Cardiac fibroblast (primary cell): Measurements from ENCODE around the gene CD38.

ENCODE experiments used
- DNase-seq, 2 donors: peaks; one replicate each; pipeline versions ENCODE4 v3.0.0 to v3.0.0-alpha.2; 2010; ENCODE audit warnings: low read depth in 2 of 2
- H3K4me3 ChIP-seq, 2 donors: replicated peaks in 1 of 2; 1 replicate in 1 of 2; 2 replicates in 1 of 2; pipeline ENCODE4 v1.5.1; 2011; ENCODE audit warnings: low read depth in 2 of 2, low read length in 2 of 2, mild to moderate bottlenecking in 2 of 2, moderate library complexity in 1 of 2
- TF ChIP-seq, protein P1 (sequence below): IDR thresholded peaks from one replicate; pipeline ENCODE4 v1.5.1; 2011; ENCODE audit warnings: low read depth, mild to moderate bottlenecking, low read length, inconsistent platforms

CD38 gene

DNA sequence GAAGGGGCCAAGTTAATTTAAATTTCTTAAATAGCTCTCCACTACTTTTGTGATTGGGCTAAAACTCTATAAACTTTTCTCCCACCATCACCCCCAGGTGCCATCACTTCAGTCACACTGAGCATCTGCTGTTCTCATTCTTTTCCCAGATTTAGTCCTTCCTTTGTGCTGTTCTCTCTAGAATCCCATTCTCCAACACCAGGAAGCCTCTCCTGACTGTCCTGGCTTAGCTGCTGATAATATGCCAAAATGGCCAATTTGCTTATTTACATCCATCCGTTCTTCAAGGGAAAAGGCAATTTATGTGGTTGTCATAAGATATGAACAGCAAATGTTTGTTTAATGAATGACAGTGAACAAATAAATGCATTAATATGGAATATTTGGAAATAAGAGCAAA is 116.3 kb downstream of the CD38 start:
- no peak overlapping the region for H3K4me3 ChIP-seq
- no peak for DNase-seq
- TF ChIP-seq, protein P1, sequence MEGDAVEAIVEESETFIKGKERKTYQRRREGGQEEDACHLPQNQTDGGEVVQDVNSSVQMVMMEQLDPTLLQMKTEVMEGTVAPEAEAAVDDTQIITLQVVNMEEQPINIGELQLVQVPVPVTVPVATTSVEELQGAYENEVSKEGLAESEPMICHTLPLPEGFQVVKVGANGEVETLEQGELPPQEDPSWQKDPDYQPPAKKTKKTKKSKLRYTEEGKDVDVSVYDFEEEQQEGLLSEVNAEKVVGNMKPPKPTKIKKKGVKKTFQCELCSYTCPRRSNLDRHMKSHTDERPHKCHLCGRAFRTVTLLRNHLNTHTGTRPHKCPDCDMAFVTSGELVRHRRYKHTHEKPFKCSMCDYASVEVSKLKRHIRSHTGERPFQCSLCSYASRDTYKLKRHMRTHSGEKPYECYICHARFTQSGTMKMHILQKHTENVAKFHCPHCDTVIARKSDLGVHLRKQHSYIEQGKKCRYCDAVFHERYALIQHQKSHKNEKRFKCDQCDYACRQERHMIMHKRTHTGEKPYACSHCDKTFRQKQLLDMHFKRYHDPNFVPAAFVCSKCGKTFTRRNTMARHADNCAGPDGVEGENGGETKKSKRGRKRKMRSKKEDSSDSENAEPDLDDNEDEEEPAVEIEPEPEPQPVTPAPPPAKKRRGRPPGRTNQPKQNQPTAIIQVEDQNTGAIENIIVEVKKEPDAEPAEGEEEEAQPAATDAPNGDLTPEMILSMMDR = no peak

DNA sequence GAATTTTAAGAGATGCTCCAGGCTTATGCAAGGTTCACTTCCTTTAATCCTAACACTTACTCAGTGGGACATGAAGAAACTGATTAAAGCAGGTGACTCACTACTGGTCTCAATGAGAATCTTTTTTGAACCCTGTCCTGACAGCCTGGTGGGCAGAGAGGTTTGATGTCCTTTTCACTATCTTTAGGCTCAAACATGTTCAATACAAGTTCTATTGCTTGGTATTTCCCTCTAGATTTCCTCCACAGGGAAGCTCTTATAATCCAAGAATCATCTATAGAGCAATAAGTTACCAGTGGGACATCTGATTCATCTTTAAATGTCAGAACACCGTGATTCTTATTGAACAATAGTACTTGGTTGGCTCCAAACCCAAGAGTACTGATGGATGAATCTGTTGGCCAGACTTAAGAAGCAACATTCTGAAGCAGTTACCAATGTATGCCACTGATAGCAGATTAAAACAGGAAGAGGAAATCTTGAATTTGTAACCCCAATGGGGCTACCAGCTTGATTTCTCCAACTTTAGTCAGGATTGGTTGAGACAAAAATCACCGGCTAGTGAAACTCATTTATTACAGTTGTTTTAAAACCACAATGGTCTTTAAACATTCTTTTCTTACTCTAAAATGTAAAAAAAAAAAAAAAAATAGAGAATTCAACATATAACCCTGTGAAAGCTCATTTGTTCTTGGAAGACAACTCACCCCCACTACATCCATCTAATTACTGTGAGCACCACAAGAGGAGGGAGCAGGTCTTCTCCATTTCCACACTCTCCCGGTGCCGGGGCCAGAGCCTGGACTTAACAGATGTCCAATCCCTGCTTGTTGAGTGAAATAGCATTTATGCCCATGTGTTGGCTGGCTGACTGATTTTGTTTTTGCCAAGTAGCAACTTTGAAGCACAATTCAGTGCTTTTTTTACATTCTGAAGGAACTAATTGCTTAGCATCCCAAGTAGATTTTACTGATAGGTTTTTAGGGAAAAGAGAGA is 117.1 kb downstream of the CD38 start:
- DNase-seq = peak in 1 of 2 donors; percentile 62
- TF ChIP-seq, protein P1 = no peak
- H3K4me3 ChIP-seq = no peak overlapping the region

DNA sequence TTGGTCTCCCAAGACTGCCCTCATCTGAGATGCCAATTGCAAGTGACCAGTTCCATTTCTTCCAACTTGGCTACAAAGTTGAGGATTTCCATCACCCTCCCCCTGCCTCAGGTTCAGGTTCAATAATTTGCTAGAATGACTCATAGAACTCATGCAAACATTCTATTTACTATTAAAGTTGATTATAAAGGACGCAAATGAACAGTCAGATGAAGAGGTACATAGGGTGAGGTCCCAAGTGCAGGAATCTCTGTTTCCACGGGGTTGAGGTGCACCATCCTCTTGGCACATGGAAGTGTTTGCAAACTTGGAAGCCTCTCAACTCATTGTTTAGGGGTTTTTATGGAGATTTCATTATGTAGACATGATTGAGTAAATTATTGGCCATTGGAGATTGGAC is 119.4 kb downstream of the CD38 start:
- TF ChIP-seq, protein P1 = no peak
- H3K4me3 ChIP-seq = no peak overlapping the region
- no peak for DNase-seq

DNA sequence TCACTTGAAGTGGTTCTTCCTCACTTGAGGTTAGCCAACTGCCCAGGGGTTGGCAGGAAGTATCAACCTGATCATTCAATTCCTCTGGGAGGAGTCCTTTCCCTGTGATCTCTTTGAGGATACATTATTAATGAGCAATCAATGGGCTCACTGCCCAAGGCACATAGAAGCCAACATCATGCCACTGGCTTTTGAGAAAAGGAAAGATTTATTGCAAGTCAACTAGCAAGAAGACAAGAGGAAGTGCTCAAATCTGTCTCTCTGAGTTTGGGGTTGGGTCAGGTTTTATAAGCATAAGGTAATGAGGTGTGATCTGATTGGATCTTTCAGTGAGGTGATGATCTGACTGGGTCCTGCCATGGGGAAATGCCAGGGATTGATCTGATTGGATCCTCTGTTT is 120.8 kb downstream of the CD38 start:
- TF ChIP-seq, protein P1 = no peak
- no peak overlapping the region for H3K4me3 ChIP-seq
- no peak for DNase-seq

DNA sequence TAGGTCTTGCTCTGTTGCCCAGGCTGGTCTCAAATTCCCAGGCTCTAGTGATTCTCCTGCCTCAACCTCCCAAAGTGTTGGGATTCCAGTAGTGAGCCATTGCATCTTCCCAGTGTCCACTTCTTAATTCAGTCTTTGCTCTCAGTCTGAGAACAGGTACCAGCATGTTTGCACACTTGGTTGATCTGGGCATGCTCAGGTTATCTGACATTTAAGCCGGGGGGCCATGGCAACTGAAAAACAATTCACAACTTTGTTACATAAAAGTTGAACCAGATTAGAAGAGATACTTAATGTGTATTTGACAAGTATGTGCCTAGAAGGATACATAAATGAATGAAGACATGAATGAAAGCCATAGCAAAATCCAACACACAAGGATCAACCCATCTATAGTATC is 121.4 kb downstream of the CD38 start:
- TF ChIP-seq, protein P1 = no peak
- DNase-seq = no peak

DNA sequence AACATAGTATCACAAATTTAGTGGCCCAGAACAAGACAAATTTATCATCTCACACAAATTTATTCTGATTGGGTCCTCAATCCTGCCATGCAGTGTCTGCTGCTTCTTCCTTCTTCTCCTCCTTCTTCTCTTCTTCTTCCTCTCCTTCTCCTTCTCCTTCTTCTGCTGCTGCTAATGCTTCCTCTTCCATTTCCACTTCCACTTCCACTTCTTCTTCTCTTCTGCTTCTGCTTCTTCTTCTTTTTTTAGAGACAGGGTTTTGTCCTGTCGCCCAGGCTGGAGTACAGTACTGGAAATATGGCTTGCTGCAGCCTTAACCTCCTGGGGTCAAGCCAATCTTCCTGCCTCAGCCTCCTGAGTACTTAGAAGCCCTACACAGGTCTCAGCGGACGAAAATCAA is 122.9 kb downstream of the CD38 start:
- TF ChIP-seq, protein P1 = no peak
- no peak overlapping the region for H3K4me3 ChIP-seq
- DNase-seq = no peak

More for the DNA sequence above, 121.4 kb downstream of the CD38 start:
- H3K4me3 ChIP-seq = no peak overlapping the region
